Measurements from ENCODE around the gene PGS1. TPM values are rescaled to one million over a fixed set of nuclear protein-coding genes. Genes with fewer than 3 reads are reported as not detected.
"Not testable (repeated sequence)": the region's sequence is repeated elsewhere in the genome, so short reads cannot be mapped to it uniquely, and the experiment has no call there.

The PGS1 gene, protein sequence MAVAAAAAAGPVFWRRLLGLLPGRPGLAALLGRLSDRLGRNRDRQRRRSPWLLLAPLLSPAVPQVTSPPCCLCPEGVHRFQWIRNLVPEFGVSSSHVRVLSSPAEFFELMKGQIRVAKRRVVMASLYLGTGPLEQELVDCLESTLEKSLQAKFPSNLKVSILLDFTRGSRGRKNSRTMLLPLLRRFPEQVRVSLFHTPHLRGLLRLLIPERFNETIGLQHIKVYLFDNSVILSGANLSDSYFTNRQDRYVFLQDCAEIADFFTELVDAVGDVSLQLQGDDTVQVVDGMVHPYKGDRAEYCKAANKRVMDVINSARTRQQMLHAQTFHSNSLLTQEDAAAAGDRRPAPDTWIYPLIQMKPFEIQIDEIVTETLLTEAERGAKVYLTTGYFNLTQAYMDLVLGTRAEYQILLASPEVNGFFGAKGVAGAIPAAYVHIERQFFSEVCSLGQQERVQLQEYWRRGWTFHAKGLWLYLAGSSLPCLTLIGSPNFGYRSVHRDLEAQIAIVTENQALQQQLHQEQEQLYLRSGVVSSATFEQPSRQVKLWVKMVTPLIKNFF
- total RNA-seq = 100 to 1,000 TPM in 2 of 5 donors, 10 to 100 TPM in 3; 27.8 to 209 (median 41.7) TPM
- polyA plus RNA-seq = 10 to 100 TPM; 11.9 to 19.1 (median 14.9) TPM
- long read RNA-seq, donor 1 = 0 reads
- long read RNA-seq, donor 2, partial matches to known transcripts = 0 of 4 reads
- long read RNA-seq, donor 2, other reads (novel, unspliced or antisense) = 0 of 4 reads
- long read RNA-seq, donor 3, partial matches to known transcripts = 0 of 1 reads
- long read RNA-seq, donor 3, other reads (novel, unspliced or antisense) = 0 of 1 reads
- long read RNA-seq, donor 4 = 0 reads
- long read RNA-seq, donor 5, partial matches to known transcripts = 0 of 5 reads
- long read RNA-seq, donor 5, other reads (novel, unspliced or antisense) = 0 of 5 reads
- long read RNA-seq, donor 6, partial matches to known transcripts = 5 of 8 reads
- long read RNA-seq, donor 6, other reads (novel, unspliced or antisense) = 0 of 8 reads
- long read RNA-seq, donor 7, partial matches to known transcripts = 12 of 13 reads
- long read RNA-seq, donor 7, other reads (novel, unspliced or antisense) = 0 of 13 reads
- long read RNA-seq, donor 8 = 0 reads
- long read RNA-seq, donor 9, partial matches to known transcripts = 0 of 2 reads
- long read RNA-seq, donor 9, other reads (novel, unspliced or antisense) = 0 of 2 reads
- long read RNA-seq, donor 10, partial matches to known transcripts = 0 of 1 reads
- long read RNA-seq, donor 10, other reads (novel, unspliced or antisense) = 0 of 1 reads

DNA sequence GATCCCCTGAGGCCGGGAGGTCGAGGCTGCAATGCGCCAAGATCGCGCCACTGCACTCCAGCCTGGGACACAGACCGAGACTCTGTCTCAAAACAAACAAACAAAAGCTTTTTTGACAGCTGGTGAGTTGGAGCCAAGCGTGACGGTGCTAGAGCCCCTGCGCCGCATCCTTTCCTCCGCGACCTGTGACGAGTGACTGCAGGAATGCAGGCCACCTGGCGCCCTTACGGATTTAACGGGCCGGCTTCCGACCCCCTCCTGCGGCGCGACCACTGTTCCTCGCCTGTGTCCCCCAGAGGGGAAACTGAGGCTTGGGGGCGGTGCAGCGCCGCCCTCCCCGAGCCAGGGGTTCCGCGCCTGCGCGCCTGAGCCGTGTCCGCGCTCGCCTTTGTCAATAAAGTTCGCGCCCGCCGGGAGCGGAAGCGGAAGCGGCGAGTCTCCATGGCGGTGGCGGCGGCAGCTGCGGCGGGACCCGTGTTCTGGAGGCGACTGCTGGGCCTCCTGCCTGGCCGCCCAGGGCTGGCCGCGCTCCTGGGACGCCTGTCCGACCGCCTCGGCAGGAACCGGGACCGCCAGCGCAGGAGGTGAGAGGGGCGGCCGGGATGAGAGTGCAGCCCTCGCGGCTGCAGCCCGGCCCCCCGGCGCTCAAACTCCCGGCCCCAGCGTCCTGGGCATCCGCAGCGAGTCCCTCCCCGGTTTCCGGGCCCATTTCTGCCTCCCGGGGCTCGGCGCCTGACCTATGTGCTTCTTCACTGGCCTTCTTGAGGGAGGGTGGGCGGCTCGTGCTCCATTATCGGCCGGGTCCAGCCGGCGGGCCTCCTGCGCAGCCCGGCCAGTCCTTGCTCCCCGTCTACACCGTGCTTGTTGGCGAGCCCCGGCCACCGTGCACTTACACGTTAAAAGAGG, at the start of gene PGS1:
Gene PGS1 (plus strand): TSS at position 425 of the 906 bp plus-strand sequence. CDS start 17 bp downstream, at position 442.
- Histone ChIP-seq H3K36me3 (peaks cover 0 to 3% (median 0%) of the 10 kb centered on the region in 4 donors), H3K27me3 (no peaks in the 10 kb centered on the region), H3K4me3 (peak within 1 kb of the TSS; percentile 84 to 98 (median 93)), H3K4me1 (peaks cover 31 to 68% (median 51%) of the 10 kb centered on the region in 4 donors), H3K9me3 (no peaks in the 10 kb centered on the region), H3K27ac (peak within 1 kb of the TSS; percentile 90 to 95 (median 93))
- intact Hi-C loops (cut with DNase I; ENCODE audit: low total_unique reads) = loop anchor here (10.0 kb wide), 1 partner anchor 46 kb away; no protein-coding TSS in a partner anchor
- DNase-seq = peak; percentile 83 to 93
- 1 to 2% (median 1%) methylated on average over 74 to 89 of the region's 89 CpGs for WGBS, 5 donors
- peak; percentile 93 to 98 (median 96) for TF ChIP-seq POLR2AphosphoS5 (IDR thresholded peaks at IDR 0.05)
- TF ChIP-seq, protein P1, sequence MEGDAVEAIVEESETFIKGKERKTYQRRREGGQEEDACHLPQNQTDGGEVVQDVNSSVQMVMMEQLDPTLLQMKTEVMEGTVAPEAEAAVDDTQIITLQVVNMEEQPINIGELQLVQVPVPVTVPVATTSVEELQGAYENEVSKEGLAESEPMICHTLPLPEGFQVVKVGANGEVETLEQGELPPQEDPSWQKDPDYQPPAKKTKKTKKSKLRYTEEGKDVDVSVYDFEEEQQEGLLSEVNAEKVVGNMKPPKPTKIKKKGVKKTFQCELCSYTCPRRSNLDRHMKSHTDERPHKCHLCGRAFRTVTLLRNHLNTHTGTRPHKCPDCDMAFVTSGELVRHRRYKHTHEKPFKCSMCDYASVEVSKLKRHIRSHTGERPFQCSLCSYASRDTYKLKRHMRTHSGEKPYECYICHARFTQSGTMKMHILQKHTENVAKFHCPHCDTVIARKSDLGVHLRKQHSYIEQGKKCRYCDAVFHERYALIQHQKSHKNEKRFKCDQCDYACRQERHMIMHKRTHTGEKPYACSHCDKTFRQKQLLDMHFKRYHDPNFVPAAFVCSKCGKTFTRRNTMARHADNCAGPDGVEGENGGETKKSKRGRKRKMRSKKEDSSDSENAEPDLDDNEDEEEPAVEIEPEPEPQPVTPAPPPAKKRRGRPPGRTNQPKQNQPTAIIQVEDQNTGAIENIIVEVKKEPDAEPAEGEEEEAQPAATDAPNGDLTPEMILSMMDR (IDR thresholded peaks at IDR 0.05) = no peak
- TF ChIP-seq EP300 (IDR thresholded peaks at IDR 0.05) = peak; percentile 13
- TF ChIP-seq POLR2A (IDR thresholded peaks at IDR 0.05) = peak in 1 of 4 donors; percentile 33

DNA sequence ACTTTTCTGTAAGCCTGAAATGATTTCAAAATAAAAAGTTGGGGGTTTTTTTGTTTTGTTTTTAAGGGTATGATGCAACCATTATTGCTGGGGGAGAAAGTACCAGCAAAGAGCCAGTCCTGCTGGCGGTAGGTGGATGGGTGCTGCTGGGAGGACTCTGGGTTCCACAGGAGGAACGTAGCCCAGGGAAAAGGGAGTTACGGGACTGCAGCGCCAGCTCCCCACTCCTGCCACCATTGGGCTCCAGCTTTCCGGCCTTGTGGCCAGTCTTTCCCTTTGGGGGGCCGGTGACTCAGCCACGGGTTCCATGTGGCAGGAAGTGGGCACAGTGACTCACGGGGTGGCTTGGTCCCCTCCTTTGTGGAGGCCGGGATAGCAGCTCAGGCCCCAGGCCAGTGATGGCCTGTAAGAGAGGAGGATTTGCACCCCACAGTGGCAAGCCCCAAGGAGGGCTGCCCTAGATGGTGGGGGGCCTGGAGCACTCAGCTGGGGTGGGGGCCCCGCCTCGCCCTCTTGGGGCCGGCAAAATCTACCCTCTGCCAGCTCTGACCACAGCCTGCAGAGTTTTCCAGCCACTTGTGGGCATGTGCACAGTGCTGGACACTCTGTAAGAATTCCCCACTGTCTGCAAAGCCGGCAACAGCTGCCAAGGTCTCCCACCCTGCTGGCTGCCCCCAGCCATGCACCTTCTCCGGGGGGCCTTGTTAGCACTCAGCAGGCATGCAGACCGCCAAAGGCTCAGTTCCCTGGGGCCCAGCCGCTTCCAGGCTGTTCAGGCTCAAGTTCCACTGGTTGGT, 49.0 kb upstream of the PGS1 start:
- WGBS, 5 donors = 65 to 79% (median 75%) methylated on average over 12 to 16 of the region's 16 CpGs
- Histone ChIP-seq H3K9me3 (no peaks in the 10 kb centered on the region), H3K4me1 (peaks cover 12 to 32% (median 21%) of the 10 kb centered on the region in 4 donors), H3K27ac (peak overlapping the region in 3 of 5 donors; percentile 21 to 62 (median 53)), H3K27me3 (no peaks in the 10 kb centered on the region), H3K36me3 (no peaks in the 10 kb centered on the region), H3K4me3 (no peak overlapping the region)
- intact Hi-C loops (cut with DNase I; ENCODE audit: low total_unique reads) = no loop called here
- no peak for DNase-seq
- TF ChIP-seq POLR2A (IDR thresholded peaks at IDR 0.05) (no peak), POLR2AphosphoS5 (IDR thresholded peaks at IDR 0.05) (no peak), EP300 (IDR thresholded peaks at IDR 0.05) (no peak)
- TF ChIP-seq, protein P1 (IDR thresholded peaks at IDR 0.05) = no peak

DNA sequence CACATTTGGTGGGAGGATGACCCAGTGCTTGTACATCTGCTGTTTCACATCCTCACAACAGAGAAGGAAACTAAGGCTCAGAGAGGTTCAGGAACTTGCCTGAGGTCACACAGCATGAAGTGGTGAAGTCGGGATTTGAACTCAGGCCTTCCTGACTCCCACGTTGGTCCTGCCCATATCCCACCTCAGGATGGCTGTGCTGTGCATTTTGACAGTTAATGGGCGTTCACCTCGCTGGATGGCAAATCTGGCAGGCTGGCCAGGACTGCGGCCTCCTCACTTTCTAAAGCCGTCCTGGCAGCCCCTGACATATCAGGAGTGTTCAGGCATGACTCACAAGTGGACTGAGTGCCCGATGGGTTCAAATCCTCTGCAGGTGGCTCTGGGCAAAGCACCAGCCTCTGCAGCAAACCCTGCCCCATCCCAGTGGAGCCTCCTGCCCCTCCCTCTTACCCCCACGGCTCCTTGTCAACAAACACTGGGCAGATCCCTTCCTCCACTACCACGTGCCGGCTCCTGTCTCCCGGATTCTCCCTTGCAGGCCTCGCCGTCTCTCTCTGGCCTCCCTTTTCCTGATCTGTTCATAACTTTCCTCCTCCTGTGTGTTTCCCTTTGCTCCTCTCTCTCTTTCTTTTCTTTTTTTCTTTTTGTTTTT, 47.8 kb upstream of the PGS1 start:
- H3K4me1 ChIP-seq = peaks cover 7 to 24% (median 10%) of the 10 kb centered on the region in 4 donors
- no peak for DNase-seq
- TF ChIP-seq, protein P1 (IDR thresholded peaks at IDR 0.05) = no peak
- TF ChIP-seq POLR2A (IDR thresholded peaks at IDR 0.05) (no peak), EP300 (IDR thresholded peaks at IDR 0.05) (no peak), POLR2AphosphoS5 (IDR thresholded peaks at IDR 0.05) (no peak)
- no peak overlapping the region for H3K4me3 ChIP-seq
- no peaks in the 10 kb centered on the region for H3K36me3 ChIP-seq
- no peaks in the 10 kb centered on the region for H3K9me3 ChIP-seq
- intact Hi-C loops (cut with DNase I; ENCODE audit: low total_unique reads) = no loop called here
- no peaks in the 10 kb centered on the region for H3K27me3 ChIP-seq
- 39 to 52% (median 44%) methylated on average over 13 of the region's 13 CpGs for WGBS, 5 donors
- peak overlapping the region in 2 of 5 donors; percentile 20 to 32 for H3K27ac ChIP-seq

DNA sequence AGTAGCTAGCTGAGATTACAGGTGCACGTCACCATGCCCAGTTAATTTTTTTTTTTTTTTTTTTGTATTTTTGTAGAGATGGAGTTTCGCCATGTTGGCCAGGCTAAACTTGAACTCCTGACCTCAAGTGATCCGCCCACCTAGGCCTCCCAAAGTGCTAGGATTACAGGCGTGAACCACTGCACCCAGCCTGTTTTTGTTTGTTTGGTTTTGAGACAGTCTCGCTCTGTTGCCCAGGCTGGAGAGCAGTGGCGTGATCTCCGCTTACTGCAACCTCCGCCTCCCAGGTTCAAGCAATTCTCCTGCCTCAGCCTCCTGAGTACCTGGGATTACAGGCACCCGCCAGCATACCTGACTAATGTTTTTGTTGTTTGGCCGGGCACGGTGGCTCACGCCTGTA, 47.1 kb upstream of the PGS1 start:
- H3K4me1 ChIP-seq = peaks cover 6 to 23% (median 10%) of the 10 kb centered on the region in 4 donors
- H3K4me3 ChIP-seq; H3K9me3 ChIP-seq; H3K36me3 ChIP-seq; H3K27me3 ChIP-seq; DNase-seq; intact Hi-C loops (cut with DNase I; ENCODE audit: low total_unique reads); H3K27ac ChIP-seq: not testable (repeated sequence)
- WGBS, 5 donors = 79 to 90% (median 86%) methylated on average over 12 of the region's 12 CpGs

Measured in stomach (tissue), 19 donors.